Ascending aorta (tissue), 2 donors: Measurements from ENCODE around the gene GOLGA6L6. TPM values are rescaled to one million over a fixed set of nuclear protein-coding genes. Genes with fewer than 3 reads are reported as not detected.
"Not testable (repeated sequence)": the region's sequence is repeated elsewhere in the genome, so short reads cannot be mapped to it uniquely, and the experiment has no call there.

Experiments used
- DNase-seq, 2 donors: peaks; one replicate each; pipeline ENCODE4 v3.0.0-alpha.2; 2019; ENCODE audit warnings: low spot score in 2 of 2
- H3K27ac ChIP-seq, 2 donors: fragments of 200-600 bp; sonication (generic); one replicate each; pipeline ENCODE4 v1.5.1; 2016 to 2017; ENCODE audit warnings: mild to moderate bottlenecking in 1 of 2
- H3K27me3 ChIP-seq: fragments of 200-600 bp; sonication (generic); one replicate; pipeline ENCODE4 v1.5.1; 2017
- H3K36me3 ChIP-seq, 2 donors: fragments of 200-600 bp; sonication (generic); one replicate each; pipeline ENCODE4 v1.5.1; 2016
- H3K4me1 ChIP-seq, 2 donors: fragments of 200-600 bp; sonication (generic); one replicate each; pipeline ENCODE4 v1.5.1; 2016 to 2017; ENCODE audit warnings: mild to moderate bottlenecking in 1 of 2
- H3K4me3 ChIP-seq, 2 donors: fragments of 200-600 bp; sonication (generic); one replicate each; pipeline ENCODE4 v1.5.1; 2016 to 2017; ENCODE audit warnings: mild to moderate bottlenecking in 1 of 2
- H3K9me3 ChIP-seq, 2 donors: fragments of 200-600 bp; sonication (generic); one replicate each; pipeline ENCODE4 v1.5.1; 2016
- intact Hi-C: fragments of 100-400 bp; cut with DNase I; formaldehyde crosslinking; loops from one replicate; pipeline ENCODE4 v1.15.1; 2023
- total RNA-seq: library from RNA; depleted of rRNA; stranded (reverse); fragments of >200 nt; gene quantifications from one replicate; pipeline ENCODE4 v1.1.0, GENCODE V29; 2016

GOLGA6L6 gene, protein sequence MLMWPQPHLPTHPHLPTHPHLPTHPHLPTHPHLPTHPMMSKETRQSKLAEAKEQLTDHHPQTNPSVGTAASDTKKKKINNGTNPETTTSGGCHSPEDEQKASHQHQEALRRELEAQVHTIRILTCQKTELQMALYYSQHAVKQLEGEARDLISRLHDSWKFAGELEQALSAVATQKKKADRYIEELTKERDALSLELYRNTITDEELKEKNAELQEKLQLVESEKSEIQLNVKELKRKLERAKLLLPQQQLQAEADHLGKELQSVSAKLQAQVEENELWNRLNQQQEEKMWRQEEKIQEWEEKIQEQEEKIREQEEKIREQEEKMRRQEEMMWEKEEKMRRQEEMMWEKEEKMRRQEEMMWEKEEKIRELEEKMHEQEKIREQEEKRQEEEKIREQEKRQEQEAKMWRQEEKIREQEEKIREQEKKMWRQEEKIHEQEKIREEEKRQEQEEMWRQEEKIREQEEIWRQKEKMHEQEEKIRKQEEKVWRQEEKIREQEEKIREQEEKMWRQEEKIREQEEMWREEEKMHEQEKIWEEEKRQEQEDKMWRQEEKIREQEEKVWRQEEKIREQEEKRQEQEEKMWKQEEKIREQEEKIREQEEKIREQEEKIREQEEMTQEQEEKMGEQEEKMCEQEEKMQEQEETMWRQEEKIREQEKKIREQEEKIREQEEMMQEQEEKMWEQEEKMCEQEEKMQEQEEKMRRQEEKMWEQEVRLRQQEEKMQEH
- not detected for total RNA-seq

DNA sequence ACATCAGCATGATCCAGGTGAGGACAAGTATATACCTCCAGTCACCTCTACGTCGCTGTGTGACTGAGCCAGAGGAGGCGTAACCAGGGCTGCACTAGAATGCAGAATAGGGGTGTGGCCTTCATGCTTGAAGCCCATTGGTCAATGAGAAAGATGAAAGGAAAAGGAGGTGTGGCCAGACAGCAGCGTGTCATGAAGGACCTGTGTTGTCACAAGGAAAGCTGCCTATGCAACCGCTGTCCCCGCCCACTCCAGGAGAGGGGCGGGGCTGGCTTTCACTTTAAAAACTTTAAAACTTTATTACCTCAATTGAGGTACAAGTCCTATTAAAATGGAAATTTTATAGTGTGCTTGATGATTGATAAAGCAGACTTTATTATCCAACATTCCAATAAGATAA lies at the start of gene GOLGA6L6:
Gene GOLGA6L6 (minus strand): TSS at position 101 of the 400 bp plus-strand sequence. CDS start 91 bp downstream, at position 10.
- H3K27ac ChIP-seq, H3K9me3 ChIP-seq, H3K27me3 ChIP-seq, H3K36me3 ChIP-seq, H3K4me3 ChIP-seq, DNase-seq, H3K4me1 ChIP-seq, intact Hi-C loops: not testable (repeated sequence)

DNA sequence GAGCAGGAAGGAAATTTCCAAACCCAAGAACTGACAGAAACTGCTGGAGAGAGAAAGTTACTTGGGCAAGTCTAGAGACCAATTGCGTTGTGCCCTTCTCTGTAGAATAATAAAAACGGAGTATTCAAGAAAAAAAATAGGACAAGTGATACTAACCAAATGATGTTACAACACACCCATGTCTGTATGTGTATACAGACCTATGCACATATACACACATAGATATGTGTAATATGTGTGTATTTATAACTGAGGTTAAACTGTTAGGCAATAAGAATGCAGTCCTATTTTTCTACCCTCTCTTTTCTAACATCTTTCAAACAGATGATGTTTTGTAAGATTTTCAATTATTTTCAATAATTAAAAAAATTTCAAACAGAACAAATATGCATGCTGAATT lies 48.5 kb upstream of the GOLGA6L6 start:
- H3K36me3 ChIP-seq, H3K27ac ChIP-seq, intact Hi-C loops, H3K4me1 ChIP-seq, DNase-seq, H3K4me3 ChIP-seq, H3K9me3 ChIP-seq, H3K27me3 ChIP-seq: not testable (repeated sequence)

DNA sequence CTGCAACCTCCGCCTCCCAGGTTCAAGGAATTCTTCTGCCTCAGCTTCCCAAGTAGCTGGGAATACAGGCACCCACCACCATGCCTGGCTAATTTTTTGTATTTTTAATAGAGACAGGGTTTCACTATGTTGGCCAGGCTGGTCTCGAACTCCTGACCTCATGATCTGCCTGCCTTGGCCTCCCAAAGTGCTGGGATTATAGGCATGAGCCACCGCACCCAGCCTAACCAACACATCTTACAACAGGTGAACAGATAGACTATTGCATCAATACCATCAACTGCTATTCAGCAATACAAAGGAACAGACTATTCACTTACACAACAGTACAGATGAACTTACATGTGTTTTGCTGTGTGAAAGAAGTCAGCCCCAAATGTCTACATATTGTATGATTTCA lies 45.2 kb upstream of the GOLGA6L6 start:
- H3K4me3 ChIP-seq, H3K9me3 ChIP-seq, intact Hi-C loops, H3K27me3 ChIP-seq, H3K4me1 ChIP-seq, H3K36me3 ChIP-seq, DNase-seq, H3K27ac ChIP-seq: not testable (repeated sequence)

DNA sequence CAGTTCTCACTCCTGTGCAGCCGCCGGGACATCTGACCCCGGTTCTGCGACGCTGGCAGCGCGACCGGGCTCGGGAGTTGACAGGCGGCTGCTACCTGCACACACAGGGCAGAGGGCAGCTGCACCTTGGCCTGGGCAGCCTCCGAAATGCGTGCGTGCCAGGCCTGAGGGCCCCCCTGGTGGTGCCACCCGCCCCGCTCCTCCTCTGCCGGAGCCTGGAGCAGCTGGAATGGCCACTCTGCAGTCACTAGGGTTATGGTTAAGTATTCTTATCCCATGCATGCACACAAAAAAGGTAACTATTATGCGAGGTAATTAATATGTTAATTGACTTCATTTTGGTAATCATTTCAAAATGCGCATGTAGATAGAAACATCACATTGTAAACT lies 41.1 kb upstream of the GOLGA6L6 start:
- H3K27me3 ChIP-seq, intact Hi-C loops, DNase-seq, H3K9me3 ChIP-seq, H3K4me1 ChIP-seq, H3K36me3 ChIP-seq, H3K27ac ChIP-seq, H3K4me3 ChIP-seq: not testable (repeated sequence)

DNA sequence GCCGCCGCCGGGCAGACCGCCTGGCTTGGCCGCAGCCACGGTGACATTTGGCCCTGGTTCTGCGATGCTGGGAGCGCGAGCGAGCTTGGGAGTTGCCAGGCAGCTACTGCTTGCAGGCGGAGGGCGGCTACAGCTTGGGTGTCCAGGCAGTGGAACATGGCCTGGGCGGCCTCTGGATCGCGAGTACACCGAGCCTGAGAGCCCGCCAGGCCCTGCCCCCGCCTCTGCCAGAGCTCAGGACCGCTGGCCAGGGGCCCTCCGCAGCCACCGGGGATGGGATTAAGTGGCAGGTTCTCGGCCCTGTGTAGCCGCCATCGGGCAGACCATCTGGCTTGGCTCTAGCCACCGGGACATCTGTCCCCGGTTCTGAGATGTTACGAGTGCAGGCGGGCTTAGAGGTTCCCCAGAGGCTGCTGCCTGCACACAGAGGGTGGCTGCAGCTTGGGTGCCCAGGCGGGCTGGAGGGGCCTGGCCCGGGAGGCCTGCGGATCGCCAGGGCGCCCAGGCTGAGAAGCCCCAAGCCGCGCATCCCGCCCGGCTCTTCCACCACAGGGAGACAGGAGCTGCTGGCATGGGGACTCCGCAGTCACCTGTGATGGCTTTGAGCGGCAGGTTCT lies 40.6 kb upstream of the GOLGA6L6 start:
- H3K27ac ChIP-seq, H3K4me1 ChIP-seq, H3K9me3 ChIP-seq, DNase-seq, H3K27me3 ChIP-seq, intact Hi-C loops, H3K36me3 ChIP-seq, H3K4me3 ChIP-seq: not testable (repeated sequence)

DNA sequence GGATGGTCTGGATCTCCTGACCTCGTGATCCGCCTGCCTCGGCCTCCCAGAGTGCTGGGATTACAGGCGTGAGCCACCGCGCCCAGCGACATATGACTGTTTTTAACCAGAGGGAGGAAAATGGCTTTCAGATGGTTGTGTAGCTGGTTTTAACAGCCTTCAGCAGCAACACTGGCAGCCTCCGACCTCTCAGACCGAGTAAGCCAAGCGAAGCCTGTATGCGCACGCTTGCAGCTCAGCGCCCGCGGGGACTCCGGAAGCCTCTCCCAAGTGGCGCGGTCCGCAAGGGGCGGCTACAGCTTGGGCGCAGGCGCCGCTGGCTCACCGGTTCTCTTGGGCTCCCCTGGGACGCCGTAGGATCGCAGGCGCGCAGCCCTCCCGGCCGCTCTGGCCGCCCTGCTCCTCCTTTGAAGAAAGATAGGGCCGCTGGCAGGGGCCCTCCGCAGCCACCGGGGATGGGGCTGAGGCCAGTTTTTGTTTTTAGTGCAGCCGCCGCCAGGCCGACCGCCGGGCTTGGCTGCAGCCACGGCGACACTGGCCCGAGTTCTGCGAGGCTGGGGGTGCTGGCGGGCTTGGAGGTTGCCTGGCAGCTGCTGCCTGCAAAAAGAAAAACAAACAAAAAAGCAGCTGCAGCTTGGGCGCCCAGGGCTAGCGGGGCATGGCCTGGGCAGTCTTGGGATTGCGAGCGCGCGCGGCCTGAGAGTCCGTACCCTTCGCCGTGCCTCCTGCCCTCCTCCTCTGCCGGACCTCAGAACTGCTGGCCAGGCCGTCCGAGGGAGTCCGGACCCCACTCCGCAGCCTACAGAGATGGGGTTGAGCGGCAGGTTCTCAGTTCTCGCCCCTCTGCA lies 39.9 kb upstream of the GOLGA6L6 start:
- intact Hi-C loops: not testable (repeated sequence)

DNA sequence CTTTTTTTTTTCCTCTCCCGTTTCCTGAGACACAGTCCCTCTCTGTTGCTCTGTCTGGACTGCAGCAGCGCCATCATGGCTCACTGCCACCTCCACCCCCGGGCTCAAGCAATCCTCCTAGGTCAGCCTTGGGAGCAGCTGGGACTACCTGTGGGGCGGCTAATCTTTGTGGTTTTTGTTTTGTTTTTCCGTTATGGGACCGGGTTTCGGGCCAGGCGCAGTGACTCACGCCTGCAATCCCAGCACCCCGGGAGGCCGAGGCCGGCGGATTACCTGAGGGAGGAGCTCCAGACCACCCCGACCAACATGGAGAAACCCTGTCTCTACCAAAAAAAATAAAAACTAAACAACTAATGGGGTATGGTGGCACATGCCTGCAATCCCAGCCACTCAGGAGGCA lies 38.1 kb upstream of the GOLGA6L6 start:
- DNase-seq, intact Hi-C loops, H3K4me3 ChIP-seq: not testable (repeated sequence)

More for the DNA sequence above, 39.9 kb upstream of the GOLGA6L6 start:
- H3K9me3 ChIP-seq, H3K27ac ChIP-seq, H3K36me3 ChIP-seq, DNase-seq, H3K4me3 ChIP-seq, H3K4me1 ChIP-seq, H3K27me3 ChIP-seq: not testable (repeated sequence)

DNA sequence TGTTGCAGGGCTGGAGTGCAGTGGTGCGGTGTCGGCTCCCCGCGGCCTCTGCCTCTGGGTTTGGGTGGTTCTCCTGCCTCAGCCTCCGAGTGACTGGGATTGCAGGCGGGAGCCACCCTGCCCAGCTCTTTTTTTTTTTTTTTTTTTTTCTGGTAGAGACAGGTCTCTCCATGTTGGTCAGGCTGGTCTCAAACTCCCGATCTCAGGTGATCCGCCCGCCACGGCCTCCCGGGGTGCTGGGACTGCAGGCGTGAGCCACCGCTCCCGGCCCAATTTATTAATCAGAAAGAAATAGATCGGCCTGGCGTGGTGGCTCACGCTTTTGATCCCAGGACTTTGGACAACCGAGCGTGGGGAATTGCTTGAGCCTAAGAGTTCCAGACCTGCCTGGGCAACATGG lies 9.7 kb upstream of the GOLGA6L6 start:
- H3K4me3 ChIP-seq, DNase-seq, H3K4me1 ChIP-seq, H3K36me3 ChIP-seq, H3K27ac ChIP-seq, H3K9me3 ChIP-seq, intact Hi-C loops, H3K27me3 ChIP-seq: not testable (repeated sequence)

More for the DNA sequence above, 38.1 kb upstream of the GOLGA6L6 start:
- H3K4me1 ChIP-seq, H3K9me3 ChIP-seq, H3K27ac ChIP-seq, H3K27me3 ChIP-seq, H3K36me3 ChIP-seq: not testable (repeated sequence)

DNA sequence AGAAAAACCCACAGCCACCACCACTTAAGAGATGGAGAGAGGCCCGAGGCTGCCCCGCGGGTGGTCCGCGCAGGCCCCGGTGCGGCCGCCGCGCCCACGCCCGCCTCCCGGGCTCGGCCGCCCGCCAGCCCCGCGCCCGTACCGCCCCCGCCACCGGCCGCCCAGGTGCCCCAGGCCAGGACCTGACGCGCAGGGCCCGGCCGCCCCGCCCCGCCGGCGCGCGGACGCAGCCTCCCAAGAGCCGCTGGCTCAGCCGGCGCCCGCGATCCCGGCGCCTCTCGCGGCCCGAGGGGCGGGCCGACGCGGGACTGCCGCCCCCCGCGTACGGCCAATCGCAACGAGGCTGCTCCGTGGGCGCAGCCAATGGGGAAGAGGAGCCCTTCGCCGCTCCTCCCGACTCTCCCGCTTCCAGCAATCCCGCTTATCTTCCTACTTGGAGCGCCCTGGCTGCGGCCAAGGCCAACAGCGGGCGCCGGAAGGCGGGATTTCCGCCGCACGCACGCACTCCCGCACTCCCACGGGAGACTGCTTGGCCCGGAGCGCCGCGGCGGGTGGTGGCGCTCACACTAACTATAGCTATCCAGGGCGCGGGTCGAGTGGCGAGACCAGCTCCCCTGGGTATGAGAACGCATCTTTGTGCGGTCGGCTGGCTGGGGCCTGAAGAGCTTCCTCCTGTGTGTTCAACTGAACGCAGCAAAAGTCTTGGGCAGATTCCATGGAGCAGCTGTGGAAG lies 35.5 kb downstream of the GOLGA6L6 start:
- H3K9me3 ChIP-seq, DNase-seq, H3K27ac ChIP-seq, H3K36me3 ChIP-seq, H3K4me3 ChIP-seq, H3K27me3 ChIP-seq, H3K4me1 ChIP-seq, intact Hi-C loops: not testable (repeated sequence)

DNA sequence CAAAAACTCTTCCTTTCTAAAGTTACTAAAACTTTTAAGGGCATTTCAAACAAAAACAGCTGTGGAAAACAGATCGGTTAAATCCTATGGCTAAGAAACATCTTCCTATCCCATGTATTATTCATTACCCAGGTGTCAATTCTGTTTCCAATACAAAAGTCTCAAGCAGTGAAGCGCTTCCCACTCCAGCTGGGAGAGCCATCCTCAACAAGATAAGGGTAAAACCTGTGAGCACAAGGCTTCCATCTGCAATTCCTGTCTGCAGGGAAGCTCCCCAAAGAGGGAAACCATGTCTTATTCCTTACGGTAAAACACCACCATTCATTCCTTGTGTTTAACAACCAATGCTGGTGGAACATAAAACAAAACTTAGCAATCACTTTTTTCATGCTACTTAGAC lies 38.8 kb downstream of the GOLGA6L6 start:
- H3K9me3 ChIP-seq, DNase-seq, H3K27me3 ChIP-seq, H3K27ac ChIP-seq, H3K4me1 ChIP-seq, H3K4me3 ChIP-seq, H3K36me3 ChIP-seq, intact Hi-C loops: not testable (repeated sequence)

DNA sequence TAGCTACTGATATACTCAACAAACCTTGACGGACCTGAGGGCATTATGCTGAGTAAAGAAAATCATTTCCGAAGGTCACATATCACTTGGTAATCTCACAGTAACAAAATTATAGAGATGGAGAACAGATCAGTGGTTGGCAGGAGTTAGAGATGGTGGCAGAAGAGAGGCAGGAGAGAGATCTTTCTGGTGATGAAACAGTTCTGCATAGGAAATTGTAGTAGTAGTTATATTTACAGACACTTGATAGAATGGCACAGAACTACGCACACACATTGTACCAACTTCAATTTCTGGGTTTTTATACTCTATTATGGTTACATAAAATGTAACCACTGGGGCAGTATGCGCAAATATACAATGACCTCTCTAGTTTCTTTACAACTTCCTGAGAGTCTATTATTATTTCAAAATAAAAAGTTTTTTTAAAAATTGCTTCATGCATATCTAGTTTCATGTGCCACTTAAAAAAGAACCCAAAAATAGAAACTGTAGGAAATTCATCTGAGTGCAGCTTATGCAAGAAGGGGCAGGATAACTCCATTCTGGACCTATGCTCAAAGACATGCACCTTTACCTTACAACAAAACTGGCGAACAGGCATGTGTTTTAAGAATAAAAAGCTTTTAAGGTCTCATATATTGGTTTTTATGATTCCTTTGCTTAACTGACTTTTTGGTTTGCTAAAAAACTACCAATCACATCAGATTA lies 39.9 kb downstream of the GOLGA6L6 start:
- H3K27ac ChIP-seq, H3K4me1 ChIP-seq, DNase-seq, H3K36me3 ChIP-seq, H3K27me3 ChIP-seq, intact Hi-C loops, H3K9me3 ChIP-seq, H3K4me3 ChIP-seq: not testable (repeated sequence)

DNA sequence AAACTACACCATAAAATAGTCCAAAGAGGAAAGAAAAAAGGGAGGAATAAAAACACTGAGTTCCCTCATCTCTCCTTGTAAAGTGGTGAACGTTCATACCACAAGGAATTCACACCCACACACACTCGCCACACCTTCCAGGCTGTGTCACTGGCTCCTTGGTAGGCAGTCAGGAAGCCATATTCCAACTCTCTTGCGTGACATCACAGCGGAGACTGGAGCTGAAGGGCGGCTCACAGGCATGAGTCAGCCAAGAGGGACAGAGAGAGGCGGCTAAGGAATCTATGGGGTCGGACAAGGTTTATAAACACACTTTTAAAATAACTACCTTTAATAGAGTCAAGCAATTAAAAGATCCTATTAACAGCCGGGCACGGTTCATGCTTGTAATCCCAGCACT lies 43.8 kb downstream of the GOLGA6L6 start:
- H3K4me1 ChIP-seq, DNase-seq, H3K9me3 ChIP-seq, H3K4me3 ChIP-seq, intact Hi-C loops, H3K36me3 ChIP-seq, H3K27ac ChIP-seq, H3K27me3 ChIP-seq: not testable (repeated sequence)
